GM10266 (cell line): Measurements from ENCODE around the gene ROBO3.

Experiments used
- DNase-seq: peaks from one replicate; pipeline ENCODE4 v3.0.0; 2012; ENCODE audit errors: extremely low spot score
- TF ChIP-seq, protein P1 (sequence below): IDR thresholded peaks from 2 replicates; pipeline ENCODE4 v1.5.1; 2012; ENCODE audit warnings: mild to moderate bottlenecking, low read depth; ENCODE audit not compliant: control insufficient read depth, insufficient read depth; ENCODE audit errors: missing control alignments

The ROBO3 gene

DNA sequence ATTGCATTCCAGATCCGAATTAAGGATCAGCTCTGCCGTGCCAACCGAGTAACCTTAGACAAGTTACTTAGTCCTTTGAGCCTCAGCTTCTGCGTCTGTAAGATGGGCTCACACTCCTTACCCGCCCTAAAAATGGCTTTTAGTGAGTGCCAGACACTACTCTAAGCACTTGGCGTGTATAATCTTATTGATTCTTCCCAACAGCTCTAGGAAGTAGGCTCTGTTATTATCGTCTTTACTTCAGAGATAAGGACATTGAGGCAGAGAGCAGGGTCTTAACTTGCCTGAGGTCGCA lies 21.7 kb upstream of the ROBO3 start:
- no peak for DNase-seq

DNA sequence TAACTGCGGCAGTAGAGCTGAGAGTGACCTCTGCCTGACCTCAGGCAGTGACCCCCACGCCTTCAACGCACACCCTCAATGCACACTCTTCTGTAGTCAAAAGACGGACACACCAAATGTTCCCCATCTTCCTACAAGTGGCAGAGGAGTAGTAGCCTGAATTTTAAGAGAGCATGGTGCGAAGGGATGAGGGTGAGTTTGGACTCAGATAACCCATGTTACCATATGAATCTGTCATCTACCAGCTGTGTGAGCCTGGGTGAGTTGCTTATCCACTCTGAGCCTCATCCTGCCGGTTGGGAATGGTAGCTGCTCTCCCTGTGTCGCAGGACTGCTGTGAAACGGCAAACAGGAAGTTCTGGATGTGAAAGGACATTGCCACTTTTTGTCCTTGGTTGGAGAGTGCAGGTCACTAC lies 20.6 kb upstream of the ROBO3 start:
- TF ChIP-seq, protein P1, sequence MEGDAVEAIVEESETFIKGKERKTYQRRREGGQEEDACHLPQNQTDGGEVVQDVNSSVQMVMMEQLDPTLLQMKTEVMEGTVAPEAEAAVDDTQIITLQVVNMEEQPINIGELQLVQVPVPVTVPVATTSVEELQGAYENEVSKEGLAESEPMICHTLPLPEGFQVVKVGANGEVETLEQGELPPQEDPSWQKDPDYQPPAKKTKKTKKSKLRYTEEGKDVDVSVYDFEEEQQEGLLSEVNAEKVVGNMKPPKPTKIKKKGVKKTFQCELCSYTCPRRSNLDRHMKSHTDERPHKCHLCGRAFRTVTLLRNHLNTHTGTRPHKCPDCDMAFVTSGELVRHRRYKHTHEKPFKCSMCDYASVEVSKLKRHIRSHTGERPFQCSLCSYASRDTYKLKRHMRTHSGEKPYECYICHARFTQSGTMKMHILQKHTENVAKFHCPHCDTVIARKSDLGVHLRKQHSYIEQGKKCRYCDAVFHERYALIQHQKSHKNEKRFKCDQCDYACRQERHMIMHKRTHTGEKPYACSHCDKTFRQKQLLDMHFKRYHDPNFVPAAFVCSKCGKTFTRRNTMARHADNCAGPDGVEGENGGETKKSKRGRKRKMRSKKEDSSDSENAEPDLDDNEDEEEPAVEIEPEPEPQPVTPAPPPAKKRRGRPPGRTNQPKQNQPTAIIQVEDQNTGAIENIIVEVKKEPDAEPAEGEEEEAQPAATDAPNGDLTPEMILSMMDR: no peak
- no peak for DNase-seq

More for the DNA sequence above, 21.7 kb upstream of the ROBO3 start:
- TF ChIP-seq, protein P1: no peak

DNA sequence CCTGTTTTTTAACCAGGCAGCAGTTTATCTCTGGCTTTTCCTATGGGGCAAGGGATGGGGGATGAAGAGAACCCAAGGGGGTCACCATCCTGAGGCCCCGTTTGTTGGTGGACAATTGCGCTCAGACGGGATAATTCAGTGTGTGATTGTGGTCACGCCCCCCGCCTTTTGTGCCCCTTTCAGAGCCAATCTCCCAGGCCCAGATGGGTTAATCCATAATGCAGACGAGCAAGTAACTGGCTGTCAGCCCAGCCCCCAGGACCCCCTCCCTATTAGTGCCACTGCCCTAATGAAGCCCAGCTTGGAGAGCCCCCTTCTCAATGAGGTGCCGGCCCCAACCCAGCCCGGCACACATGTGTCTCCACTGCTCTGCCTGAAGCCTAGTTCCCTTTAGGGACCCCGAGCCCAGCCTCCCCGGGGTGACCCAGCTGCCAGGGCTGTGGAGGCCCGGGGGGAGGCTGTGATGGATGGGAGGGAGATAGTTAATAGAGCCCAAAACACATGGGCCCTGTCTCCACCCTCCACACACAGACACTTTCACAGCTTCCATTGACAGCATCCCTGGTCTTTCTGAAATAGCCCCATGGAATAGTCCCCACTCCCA lies 19.1 kb upstream of the ROBO3 start:
- TF ChIP-seq, protein P1: no peak
- DNase-seq: no peak

DNA sequence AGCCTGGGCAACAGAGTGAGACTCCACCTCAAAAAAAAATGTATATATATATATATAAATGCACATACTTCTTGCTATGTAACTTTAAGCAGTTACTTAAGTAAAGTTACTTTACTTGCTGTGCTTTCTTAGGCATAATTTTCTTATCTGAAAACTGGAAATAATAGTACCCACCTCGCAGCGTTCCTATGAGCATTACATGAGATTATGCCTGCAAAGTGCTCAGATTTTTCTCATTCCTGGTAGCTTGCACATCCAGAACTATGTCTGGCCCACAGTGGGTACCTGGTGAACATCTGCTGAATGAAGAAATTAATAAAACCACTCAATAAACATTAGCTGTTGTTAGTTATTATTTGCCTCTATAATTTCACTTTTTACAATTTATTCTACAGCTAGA lies 6.1 kb upstream of the ROBO3 start:
- TF ChIP-seq, protein P1: no peak
- DNase-seq: no peak

DNA sequence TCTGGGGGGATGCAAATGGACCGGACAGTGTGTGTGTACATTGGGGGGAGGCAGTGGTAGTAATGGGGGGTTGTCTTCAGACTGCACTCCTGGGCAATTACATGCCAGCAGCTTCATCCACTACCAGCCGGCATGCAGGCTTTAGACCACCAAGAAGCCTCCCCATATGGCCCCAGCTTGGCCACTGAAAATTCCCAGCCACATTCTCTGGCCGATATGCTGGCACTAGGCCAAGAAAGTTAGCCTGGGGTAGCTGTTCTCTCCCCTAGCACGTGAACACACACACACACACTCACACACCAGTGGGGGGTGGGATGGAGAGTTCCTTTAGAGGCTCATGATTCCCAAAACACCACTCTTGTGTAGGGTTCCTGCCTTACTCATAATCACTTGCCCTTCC lies 3.6 kb upstream of the ROBO3 start:
- no peak for DNase-seq
- TF ChIP-seq, protein P1: no peak

DNA sequence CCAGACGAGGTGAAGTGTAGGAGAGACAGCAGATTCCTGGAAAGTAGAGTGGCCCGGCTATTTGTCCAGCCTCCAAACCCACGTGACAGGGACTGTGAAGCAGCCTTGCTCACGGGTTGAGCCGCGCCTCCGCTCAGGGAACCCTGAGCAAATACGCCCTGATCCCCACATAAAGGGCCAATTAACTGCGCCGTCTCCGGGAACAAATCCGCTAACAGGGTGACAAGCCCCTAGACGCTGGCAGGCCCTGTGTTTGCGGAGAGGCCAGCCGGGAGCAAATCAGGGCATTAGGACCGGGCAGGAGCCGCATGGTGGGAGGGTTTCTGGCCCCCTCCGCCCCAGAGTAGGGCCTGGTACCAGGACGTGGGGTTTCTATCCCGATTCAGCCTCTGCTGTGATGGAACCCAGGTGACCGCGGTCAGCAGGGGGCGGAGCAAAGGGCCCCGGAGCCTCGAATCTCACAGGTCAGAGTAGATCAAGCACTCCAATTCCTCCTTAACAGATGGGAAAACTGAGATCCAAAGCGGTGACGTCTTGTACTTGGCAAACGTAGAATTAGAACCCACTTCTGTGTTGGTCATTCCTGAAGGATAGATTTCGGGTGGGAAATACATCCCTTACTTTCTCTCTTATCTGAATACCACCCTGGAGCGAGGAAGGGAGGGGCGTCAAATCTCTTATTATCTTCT lies 2.0 kb upstream of the ROBO3 start:
- DNase-seq: no peak
- TF ChIP-seq, protein P1: no peak

DNA sequence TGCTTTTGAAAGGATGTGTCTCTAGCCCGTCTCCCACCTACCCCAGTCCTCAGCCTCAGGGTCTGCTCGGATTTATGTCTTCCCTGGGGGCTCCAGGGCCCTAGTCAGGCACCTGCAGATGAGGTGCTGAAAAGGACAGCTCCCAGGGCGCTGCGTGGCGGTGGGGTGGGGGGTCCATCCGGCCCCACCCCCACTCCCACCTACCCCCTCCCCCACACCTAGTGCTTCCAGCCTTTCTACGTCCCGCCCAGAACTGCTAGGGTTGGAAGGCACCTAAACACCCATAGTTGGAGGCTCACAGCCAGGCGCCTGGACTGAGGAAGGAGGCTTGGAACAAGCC lies 1.4 kb upstream of the ROBO3 start:
- TF ChIP-seq, protein P1: no peak

More for the DNA sequence above, 1.4 kb upstream of the ROBO3 start:
- DNase-seq: no peak
